NCI-H1930 (cell line): ENCODE results near the gene CCNQ.

Experiments
- DNase-seq, 2 experiments: peaks; one replicate each; lab custom pipeline; 2025; lab: John Stamatoyannopoulos, UW

Gene CCNQ

GRCh38 chrX:153539171-153539978 is 59.6 kb downstream of the CCNQ start:
- peak in 1 of 2 experiments; percentile 55 for DNase-seq

- no peak for DNase-seq
These were observed 60.5 kb downstream of the CCNQ start for GRCh38 chrX:153538424-153538823.
